H1 (cell line): ENCODE results near the gene CDRT15. TPM values are rescaled to one million over a fixed set of nuclear protein-coding genes. Genes with fewer than 3 reads are reported as not detected.

ENCODE experiments used
- CTCF ChIA-PET: fragments of 300-600 bp; sonication (Branson Sonifier 250); formaldehyde crosslinking; loops from one replicate; lab custom pipeline; 2021; ENCODE audit not compliant: partially characterized antibody; lab: Charles Lee
- POLR2A ChIA-PET: fragments of 300-600 bp; sonication (Branson Sonifier 250); formaldehyde crosslinking; loops from one replicate; lab custom pipeline; 2021; ENCODE audit warnings: inconsistent platforms; ENCODE audit not compliant: partially characterized antibody; lab: Charles Lee
- DNase-seq, 2 experiments: peaks; one replicate each; pipeline versions ENCODE4 v3.0.0 to v3.0.0-alpha.2; 2010 to 2022; ENCODE audit warnings: low spot score in 2 of 2, low read depth in 1 of 2, mixed read lengths in 1 of 2
- FAIRE-seq: peaks from 2 replicates; lab custom pipeline; 2011; peaks lifted over from hg19 to GRCh38; lab: Jason Lieb, UNC
- H2AFZ ChIP-seq: 2 replicates; pipeline ENCODE4 v1.8.1; 2012; ENCODE audit warnings: low read length, inconsistent platforms
- H2AK5ac ChIP-seq: 2 replicates; pipeline ENCODE4 v1.6.1; 2013; ENCODE audit warnings: low read depth, low read length
- H2BK120ac ChIP-seq: replicated peaks from 2 replicates; pipeline ENCODE3; 2013; ENCODE audit warnings: low read depth, low read length, inconsistent platforms
- H2BK12ac ChIP-seq: 2 replicates; pipeline ENCODE4 v1.6.1; 2013; ENCODE audit warnings: low read depth, low read length
- H2BK15ac ChIP-seq: 2 replicates; pipeline ENCODE4 v1.6.1; 2013; ENCODE audit warnings: low read length
- H2BK20ac ChIP-seq: 2 replicates; pipeline ENCODE4 v1.6.1; 2013; ENCODE audit warnings: low read length
- H2BK5ac ChIP-seq: 2 replicates; pipeline ENCODE4 v1.6.1; 2013; ENCODE audit warnings: low read depth, low read length
- H3K14ac ChIP-seq: 2 replicates; pipeline ENCODE4 v1.6.1; 2013; ENCODE audit warnings: inconsistent platforms; ENCODE audit not compliant: insufficient read length
- H3K18ac ChIP-seq: 2 replicates; pipeline ENCODE4 v1.6.1; 2013; ENCODE audit warnings: low read length; ENCODE audit errors: extremely low read depth
- H3K23ac ChIP-seq: 2 replicates; pipeline ENCODE4 v1.6.1; 2013; ENCODE audit warnings: inconsistent platforms; ENCODE audit not compliant: insufficient read length
- H3K23me2 ChIP-seq: 2 replicates; pipeline ENCODE4 v1.6.1; 2013; ENCODE audit warnings: low read depth, low read length
- H3K27ac ChIP-seq: 2 replicates; pipeline ENCODE4 v1.6.1; 2011; ENCODE audit warnings: low read depth, low read length, inconsistent platforms
- H3K27me3 ChIP-seq, 4 experiments: replicated peaks in 1 of 4; 1 replicate in 1 of 4; 2 replicates in 3 of 4; pipeline versions ENCODE4 v1.6.1 to v1.8.1; 2011 to 2013; ENCODE audit warnings: low read length in 3 of 4, mild to moderate bottlenecking in 3 of 4, inconsistent platforms in 2 of 4, mixed read lengths in 2 of 4, moderate library complexity in 1 of 4; ENCODE audit not compliant: control insufficient read depth in 3 of 4, insufficient read depth in 3 of 4; ENCODE audit errors: extremely low read depth in 1 of 4
- H3K36me3 ChIP-seq, 4 experiments: 2 replicates each; pipeline versions ENCODE4 v1.6.1 to v1.8.1; 2011 to 2013; ENCODE audit warnings: mild to moderate bottlenecking in 4 of 4, low read length in 3 of 4, moderate library complexity in 2 of 4, control low read depth in 1 of 4, inconsistent platforms in 1 of 4; ENCODE audit not compliant: insufficient read depth in 4 of 4, control insufficient read depth in 2 of 4
- H3K4ac ChIP-seq: replicated peaks from 2 replicates; pipeline ENCODE3; 2013; ENCODE audit warnings: low read length, low read depth, mixed read lengths, inconsistent platforms; ENCODE audit not compliant: insufficient read length
- H3K4me1 ChIP-seq, 4 experiments: replicated peaks in 1 of 4; 1 replicate in 1 of 4; 2 replicates in 3 of 4; pipeline versions ENCODE4 v1.6.1 to v1.8.1; 2011 to 2013; ENCODE audit warnings: low read length in 3 of 4, inconsistent platforms in 2 of 4, mixed read lengths in 1 of 4; ENCODE audit not compliant: insufficient read depth in 4 of 4, control insufficient read depth in 3 of 4
- H3K4me2 ChIP-seq, 2 experiments: 2 replicates each; pipeline versions ENCODE4 v1.6.1 to v1.8.1; 2011 to 2013; ENCODE audit warnings: low read depth in 2 of 2, low read length in 2 of 2, control low read depth in 1 of 2, inconsistent platforms in 1 of 2, mild to moderate bottlenecking in 1 of 2; ENCODE audit not compliant: insufficient read depth in 1 of 2
- H3K4me3 ChIP-seq, 4 experiments: fragments of 200-600, 300-600 bp in 1 of 4; sonication (generic), shearing (Covaris generic), sonication (Bioruptor Twin) in 1 of 4; 2 replicates each; pipeline versions ENCODE4 v1.5.1 to v1.8.1; 2011 to 2016; ENCODE audit warnings: low read length in 4 of 4, low read depth in 3 of 4, control low read depth in 2 of 4, inconsistent platforms in 2 of 4, mild to moderate bottlenecking in 2 of 4, mixed read lengths in 1 of 4, moderate library complexity in 1 of 4; ENCODE audit not compliant: insufficient read depth in 2 of 4; ENCODE audit errors: extremely low read depth in 1 of 4
- H3K56ac ChIP-seq: replicated peaks from 2 replicates; pipeline ENCODE3; 2013; ENCODE audit warnings: low read depth, mild to moderate bottlenecking, mixed read lengths, low read length, inconsistent platforms; ENCODE audit not compliant: insufficient read length
- H3K79me1 ChIP-seq: 2 replicates; pipeline ENCODE4 v1.6.1; 2013; ENCODE audit warnings: low read depth, low read length, control low read depth
- H3K79me2 ChIP-seq, 2 experiments: 2 replicates each; pipeline versions ENCODE4 v1.6.1 to v1.8.1; 2012 to 2013; ENCODE audit warnings: low read length in 2 of 2, mild to moderate bottlenecking in 2 of 2, inconsistent platforms in 1 of 2; ENCODE audit not compliant: insufficient read depth in 2 of 2, control insufficient read depth in 1 of 2
- H3K9ac ChIP-seq, 4 experiments: replicated peaks in 1 of 4; 1 replicate in 1 of 4; 2 replicates in 3 of 4; pipeline versions ENCODE4 v1.6.1 to v1.8.1; 2011 to 2013; ENCODE audit warnings: low read depth in 3 of 4, low read length in 3 of 4, control low read depth in 2 of 4, mild to moderate bottlenecking in 2 of 4, moderate library complexity in 2 of 4, inconsistent platforms in 1 of 4; ENCODE audit errors: extremely low read depth in 1 of 4
- H3K9me3 ChIP-seq, 2 experiments: 2 replicates each; pipeline versions ENCODE4 v1.6.1 to v1.8.1; 2012 to 2013; ENCODE audit warnings: mild to moderate bottlenecking in 2 of 2, moderate library complexity in 2 of 2, control low read depth in 1 of 2, inconsistent platforms in 1 of 2, low read depth in 1 of 2, low read length in 1 of 2, mixed read lengths in 1 of 2; ENCODE audit not compliant: insufficient read depth in 2 of 2
- H4K20me1 ChIP-seq, 2 experiments: replicated peaks in 1 of 2; 2 replicates each; pipeline versions ENCODE3 to v1.8.1; 2011 to 2013; ENCODE audit warnings: inconsistent platforms in 2 of 2, low read length in 2 of 2, mild to moderate bottlenecking in 1 of 2; ENCODE audit not compliant: insufficient read depth in 2 of 2, control insufficient read depth in 1 of 2
- H4K5ac ChIP-seq: 2 replicates; pipeline ENCODE4 v1.6.1; 2013; ENCODE audit warnings: low read length, low read depth, mixed read lengths, inconsistent platforms; ENCODE audit not compliant: insufficient read length
- H4K8ac ChIP-seq: 2 replicates; pipeline ENCODE4 v1.8.0; 2013; ENCODE audit warnings: mild to moderate bottlenecking, moderate library complexity, low read length, inconsistent platforms; ENCODE audit not compliant: insufficient read depth; ENCODE audit errors: extremely low read depth
- H4K91ac ChIP-seq: replicated peaks from 2 replicates; pipeline ENCODE3; 2013; ENCODE audit warnings: low read length, mixed read lengths, inconsistent platforms; ENCODE audit not compliant: insufficient read length
- BRCA1 ChIP-seq: IDR thresholded peaks from 2 replicates; pipeline ENCODE4 v1.6.1; 2012; ENCODE audit warnings: low read depth, low read length, improper control_type of control experiment
- CEBPB ChIP-seq: IDR thresholded peaks from 2 replicates; pipeline ENCODE4 v1.6.1; 2012; ENCODE audit warnings: low read depth, low read length
- CREB1 ChIP-seq: IDR thresholded peaks from 2 replicates; pipeline ENCODE4 v1.6.1; 2012; ENCODE audit warnings: inconsistent platforms
- EGR1 ChIP-seq: IDR thresholded peaks from 2 replicates; pipeline ENCODE4 v1.6.1; 2011; ENCODE audit warnings: low read depth, low read length, borderline replicate concordance
- GTF2F1 ChIP-seq: IDR thresholded peaks from 2 replicates; pipeline ENCODE4 v1.6.1; 2012; ENCODE audit warnings: low read depth, low read length, improper control_type of control experiment, borderline replicate concordance
- KDM1A ChIP-seq: fragments of 200-600, 300-600 bp; sonication (generic); IDR thresholded peaks from 2 replicates; pipeline ENCODE4 v1.7.1; 2016; ENCODE audit warnings: mild to moderate bottlenecking, low read length, borderline replicate concordance
- NRF1 ChIP-seq: IDR thresholded peaks from 2 replicates; pipeline ENCODE4 v1.6.1; 2011; ENCODE audit warnings: mild to moderate bottlenecking, low read depth, low read length, improper control_type of control experiment
- POU5F1 ChIP-seq: IDR thresholded peaks from 2 replicates; pipeline ENCODE4 v1.6.1; 2011; ENCODE audit warnings: low read depth, mild to moderate bottlenecking, low read length, moderate library complexity
- RBBP5 ChIP-seq: IDR thresholded peaks from 2 replicates; pipeline ENCODE4 v1.7.1; 2012; ENCODE audit warnings: low read depth, mild to moderate bottlenecking, inconsistent platforms, low read length, moderate library complexity, borderline replicate concordance
- SIX5 ChIP-seq: IDR thresholded peaks from 2 replicates; pipeline ENCODE4 v1.6.1; 2011; ENCODE audit warnings: mild to moderate bottlenecking, low read depth, low read length
- SUZ12 ChIP-seq: fragments of 200-600 bp; sonication (generic); IDR thresholded peaks from 2 replicates; pipeline ENCODE4 v1.6.1; 2012; ENCODE audit warnings: mild to moderate bottlenecking, inconsistent platforms, low read length, moderate library complexity, mixed read lengths
- TBP ChIP-seq: IDR thresholded peaks from 2 replicates; pipeline ENCODE4 v1.6.1; 2011; ENCODE audit warnings: low read depth, low read length, improper control_type of control experiment
- TEAD4 ChIP-seq: IDR thresholded peaks from 2 replicates; pipeline ENCODE4 v1.6.1; 2012; ENCODE audit warnings: low read depth, low read length, inconsistent platforms, mixed read lengths
- ZNF274 ChIP-seq: IDR thresholded peaks from 2 replicates; pipeline ENCODE4 v1.7.0; 2012; ENCODE audit warnings: low read length, borderline replicate concordance; ENCODE audit errors: extremely low read depth
- WGBS, 2 experiments: shearing (Covaris generic) in 1 of 2; methylation state at CpG; one replicate each; pipeline versions ENCODE4 v1.1.6 to v1.1.7; 2013 to 2015; ENCODE audit warnings: low lambda C conversion rate in 2 of 2, mixed read lengths in 2 of 2, inconsistent platforms in 1 of 2, low coverage in 1 of 2, missing lambda C conversion rate in 1 of 2; ENCODE audit not compliant: insufficient replicate concordance in 2 of 2, insufficient coverage in 1 of 2, insufficient read length in 1 of 2; ENCODE audit errors: extremely low coverage in 1 of 2, missing lambda C conversion rate in 1 of 2; 5-methylcytosine and 5-hydroxymethylcytosine counted together
- polyA plus RNA-seq, 7 experiments: library from polyadenylated mRNA; depleted of rRNA in 3 of 7; stranded (reverse) in 5 of 7; unstranded in 2 of 7; fragments of >200 nt in 5 of 7; fragments of 200-250 nt in 2 of 7; gene quantifications; 1 replicate in 5 of 7; 2 replicates in 1 of 7; 4 replicates in 1 of 7; pipeline versions ENCODE4 v1.2.1 to v1.2.3, GENCODE V29; 2011 to 2013; ENCODE audit warnings: missing spikeins in 2 of 7, mixed read lengths in 2 of 7
- total RNA-seq: library from RNA; stranded (reverse); fragmentation: NEBNext Ultra II Directional; extraction: Animal tissue kit (Norgen Biotek cat#: 25700); gene quantifications from 2 replicates; pipeline ENCODE4 v1.2.1, GENCODE V29; 2021
- TF ChIP-seq, protein P1 (sequence below): IDR thresholded peaks from 2 replicates; pipeline ENCODE4 v1.6.1; 2012; ENCODE audit warnings: low read length, inconsistent platforms

The CDRT15 gene
- total and polyA plus RNA-seq, 2 of the 8 experiments (the other 6 are each of a cell fraction or from before 2014, with no cell fraction given) = not detected

DNA sequence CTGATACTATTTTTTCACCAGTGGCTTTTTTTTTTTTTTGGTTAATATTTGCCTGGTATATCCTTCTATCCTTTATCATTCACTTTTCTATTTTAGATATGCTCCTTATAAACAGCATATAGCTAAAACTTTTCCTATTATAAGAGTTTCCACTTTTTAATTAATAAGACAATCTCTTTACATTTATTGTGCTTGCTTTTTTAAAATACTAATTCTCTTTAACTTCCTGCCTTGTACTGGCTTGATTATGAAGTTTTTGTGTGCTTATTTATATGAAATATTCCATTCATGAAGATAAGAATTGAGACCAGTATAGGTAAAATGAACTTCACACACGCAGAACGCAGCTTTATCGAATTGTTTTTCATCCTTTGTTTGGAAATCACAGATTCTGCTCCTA, 9.0 kb upstream of the CDRT15 start:
- FAIRE-seq = no peak
- H2BK5ac ChIP-seq = no peak overlapping the region
- H2BK20ac ChIP-seq = no peak overlapping the region
- H3K18ac ChIP-seq = no peak overlapping the region
- WGBS, 2 experiments = 98% methylated on average over 3 of the region's 3 CpGs; no CpG with 5 or more reads in 1 of the 2 experiments
- no peak overlapping the region for H3K23ac ChIP-seq
- no peak overlapping the region for H3K14ac ChIP-seq
- no peak overlapping the region for H4K91ac ChIP-seq
- no peak overlapping the region for H4K8ac ChIP-seq
- H2BK12ac ChIP-seq = no peak overlapping the region
- no peak overlapping the region for H3K4me3 ChIP-seq
- CTCF ChIA-PET = interaction anchor here (1.1 to 1.6 kb wide), 2 partner anchors 45 to 48 kb away, joined by 3 to 4 read pairs; no protein-coding TSS in a partner anchor
- H3K4me1 ChIP-seq = no peaks in the 10 kb centered on the region
- H3K4me2 ChIP-seq = no peak overlapping the region
- TF ChIP-seq TEAD4 (no peak), SUZ12 (no peak), NRF1 (no peak), CEBPB (no peak), POU5F1 (no peak), BRCA1 (no peak), TBP (no peak), ZNF274 (no peak), EGR1 (no peak), SIX5 (no peak), CREB1 (no peak), RBBP5 (no peak), KDM1A (no peak), GTF2F1 (no peak)
- TF ChIP-seq, protein P1, sequence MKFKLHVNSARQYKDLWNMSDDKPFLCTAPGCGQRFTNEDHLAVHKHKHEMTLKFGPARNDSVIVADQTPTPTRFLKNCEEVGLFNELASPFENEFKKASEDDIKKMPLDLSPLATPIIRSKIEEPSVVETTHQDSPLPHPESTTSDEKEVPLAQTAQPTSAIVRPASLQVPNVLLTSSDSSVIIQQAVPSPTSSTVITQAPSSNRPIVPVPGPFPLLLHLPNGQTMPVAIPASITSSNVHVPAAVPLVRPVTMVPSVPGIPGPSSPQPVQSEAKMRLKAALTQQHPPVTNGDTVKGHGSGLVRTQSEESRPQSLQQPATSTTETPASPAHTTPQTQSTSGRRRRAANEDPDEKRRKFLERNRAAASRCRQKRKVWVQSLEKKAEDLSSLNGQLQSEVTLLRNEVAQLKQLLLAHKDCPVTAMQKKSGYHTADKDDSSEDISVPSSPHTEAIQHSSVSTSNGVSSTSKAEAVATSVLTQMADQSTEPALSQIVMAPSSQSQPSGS = no peak
- TF ChIP-seq, all 59 proteins: peak for 0
- no peak for DNase-seq
- no peak overlapping the region for H3K27ac ChIP-seq
- no peak overlapping the region for H4K5ac ChIP-seq
- H3K36me3 ChIP-seq = no peaks in the 10 kb centered on the region
- H3K9ac ChIP-seq = no peak overlapping the region
- POLR2A ChIA-PET = no interaction called here
- no peak overlapping the region for H2AFZ ChIP-seq
- H3K4ac ChIP-seq = no peak overlapping the region
- H4K20me1 ChIP-seq = no peaks in the 10 kb centered on the region
- no peaks in the 10 kb centered on the region for H3K27me3 ChIP-seq
- no peak overlapping the region for H2BK15ac ChIP-seq
- no peak overlapping the region for H2AK5ac ChIP-seq
- no peak overlapping the region for H3K56ac ChIP-seq
- H3K9me3 ChIP-seq = no peaks in the 10 kb centered on the region
- H3K79me2 ChIP-seq = no peaks in the 10 kb centered on the region
- no peaks in the 10 kb centered on the region for H3K79me1 ChIP-seq
- no peak overlapping the region for H2BK120ac ChIP-seq
- no peaks in the 10 kb centered on the region for H3K23me2 ChIP-seq
